Heart right ventricle (tissue), 16 donors: ENCODE results near the gene B9D2. TPM values are rescaled to one million over a fixed set of nuclear protein-coding genes. Genes with fewer than 3 reads are reported as not detected.

Experiments used
- ATAC-seq, 8 donors: fragments of 200-7000 bp; cut with Tn5 transposase; one replicate each; pipeline ENCODE4 v1.9.1; 2020; ENCODE audit warnings: mild to moderate bottlenecking in 8 of 8, moderate library complexity in 8 of 8, moderate number of reproducible peaks in 1 of 8
- DNase-seq, 2 donors: peaks; one replicate each; pipeline ENCODE4 v3.0.0-alpha.2; 2020
- H3K27ac ChIP-seq, 10 donors: fragments of 200-600 bp; sonication (generic) in 2 of 10; one replicate each; pipeline versions ENCODE4 v1.5.0 to v1.8.0; 2020 to 2022; ENCODE audit warnings: mild to moderate bottlenecking in 3 of 10
- H3K27me3 ChIP-seq, 7 donors: fragments of 200-600 bp; one replicate each; pipeline ENCODE4 v1.8.0; 2021 to 2022; ENCODE audit warnings: mild to moderate bottlenecking in 2 of 7
- H3K36me3 ChIP-seq, 9 donors: fragments of 200-600 bp; sonication (generic) in 1 of 9; one replicate each; pipeline versions ENCODE4 v1.5.0 to v1.8.0; 2020 to 2022; ENCODE audit warnings: mild to moderate bottlenecking in 2 of 9
- H3K4me1 ChIP-seq, 9 donors: fragments of 200-600 bp; sonication (generic) in 1 of 9; one replicate each; pipeline versions ENCODE4 v1.5.0 to v1.8.0; 2020 to 2022; ENCODE audit warnings: mild to moderate bottlenecking in 4 of 9
- H3K4me3 ChIP-seq, 10 donors: fragments of 200-600 bp; sonication (generic) in 2 of 10; one replicate each; pipeline versions ENCODE4 v1.5.0 to v1.8.0; 2020 to 2022; ENCODE audit warnings: mild to moderate bottlenecking in 7 of 10, moderate library complexity in 2 of 10
- H3K9me3 ChIP-seq, 11 donors: fragments of 200-600 bp in 10 of 11; sonication (generic) in 2 of 11; one replicate each; pipeline versions ENCODE4 v1.5.0 to v1.8.0; 2013 to 2022; ENCODE audit warnings: mild to moderate bottlenecking in 2 of 11, control low read depth in 1 of 11, moderate library complexity in 1 of 11
- WGBS, 2 donors: extraction: QIAGEN DNeasy Blood & Tissue Kit; methylation state at CpG; one replicate each; pipeline ENCODE4 v1.1.7; 2013; ENCODE audit warnings: inconsistent platforms in 1 of 2; 5-methylcytosine and 5-hydroxymethylcytosine counted together
- intact Hi-C, 10 donors: fragments of 100-400 bp; cut with DNase I; formaldehyde crosslinking; loops; one replicate each; pipeline versions ENCODE4 v1.11.1 to v1.14.2; 2022
- polyA plus RNA-seq, 2 donors: library from polyadenylated mRNA; stranded (reverse); fragments of 200-250 nt; gene quantifications; one replicate each; pipeline ENCODE4 v1.2.3, GENCODE V29; 2013
- total RNA-seq, 10 donors: library from RNA; stranded (reverse); fragmentation: NEBNext Ultra II Directional in 3 of 10; extraction: Animal tissue kit (Norgen Biotek cat#: 25700) in 3 of 10; gene quantifications; one replicate each; pipeline versions ENCODE4 v1.2.1 to v1.2.4, GENCODE V29; 2021 to 2023
- TF ChIP-seq, protein P1 (sequence below), 9 donors: fragments of 200-600 bp; sonication (generic) in 2 of 9; IDR thresholded peaks; one replicate each; pipeline versions ENCODE4 v1.5.0 to v1.8.0; 2021 to 2022; ENCODE audit warnings: antibody characterized with exemption in 9 of 9, mild to moderate bottlenecking in 5 of 9, moderate library complexity in 1 of 9
- donor health status: Arrhythmogenic right ventricular cardiomyopathy.
- donor health status: ischemic (EF 13 %, LVEDD 7.1; RV severe dilation, severe dysfunction).
- donor health status: healthy with polysubstance abuse.
- donor health status: DM: no; HTN: yes; CAD: no.
- donor health status: DM: no; HTN: no; CAD: no.
- donor health status: ischemic (EF 25% LVEDD 6.9; RV normal size, moderate dysfunction).
- donor health status: ischemic (EF 25% LVEDD 5.7; RV mildly dilated, moderate dysfunction).
- donor health status: healthy.
- donor health status: DM: yes; HTN: yes; CAD: no.
- donor health status: Ischemic cardiomyopathy.
- donor health status: ischemic (EF 35%, LVEDD 5.7; RV mildly dilated, moderate dysfunction).
- donor health status: nonischemic (EF 11% LVEDD 7.7; RV severe dilation, severe dysfunction).
- donor health status: DM: yes; HTN: yes; CAD: no.
- donor health status: PGD.
- donor health status: ischemic (EF 29% LVEDD 5.4; RV normal size, mild dysfunction).
- donor health status: nonischemic (EF 23%, LVEDD 6.1; RV moderate dilation, normal function).

B9D2 gene
- total and polyA plus RNA-seq, 12 donors, result 1.00 to 12.6 (median 2.5) TPM

DNA sequence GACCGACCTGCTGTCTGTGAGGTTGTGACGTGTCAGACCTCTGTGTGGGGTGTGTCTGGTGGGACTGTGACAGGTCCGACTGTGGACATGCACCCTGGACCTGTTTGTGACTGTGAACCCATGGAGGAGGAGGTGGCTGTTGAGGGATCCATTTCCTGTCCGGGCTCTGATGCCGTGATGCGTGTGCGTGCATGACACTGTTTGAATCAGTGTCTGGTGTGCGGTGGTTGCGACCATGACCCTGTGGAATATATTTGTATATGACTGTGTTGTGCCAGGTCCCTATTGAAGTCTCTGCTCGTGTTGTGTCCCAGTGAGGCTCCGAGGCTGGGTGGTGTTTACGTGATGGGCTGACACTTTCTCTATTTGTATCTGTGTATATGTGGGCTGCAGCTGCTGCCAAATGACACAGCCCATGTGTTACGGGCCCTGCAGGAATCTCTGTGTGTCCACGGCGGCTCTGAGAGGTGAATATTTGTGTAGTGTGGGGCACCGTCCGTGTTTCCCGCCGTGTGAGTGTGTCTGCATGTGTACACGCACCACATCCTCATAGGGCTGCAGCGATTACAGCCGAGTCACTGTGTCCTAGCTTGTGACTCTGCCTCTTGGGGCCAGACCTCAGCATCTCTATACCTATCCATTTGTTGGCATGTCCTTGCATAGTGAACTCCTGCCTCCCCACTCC, 35.6 kb downstream of the B9D2 start:
- TF ChIP-seq, protein P1, sequence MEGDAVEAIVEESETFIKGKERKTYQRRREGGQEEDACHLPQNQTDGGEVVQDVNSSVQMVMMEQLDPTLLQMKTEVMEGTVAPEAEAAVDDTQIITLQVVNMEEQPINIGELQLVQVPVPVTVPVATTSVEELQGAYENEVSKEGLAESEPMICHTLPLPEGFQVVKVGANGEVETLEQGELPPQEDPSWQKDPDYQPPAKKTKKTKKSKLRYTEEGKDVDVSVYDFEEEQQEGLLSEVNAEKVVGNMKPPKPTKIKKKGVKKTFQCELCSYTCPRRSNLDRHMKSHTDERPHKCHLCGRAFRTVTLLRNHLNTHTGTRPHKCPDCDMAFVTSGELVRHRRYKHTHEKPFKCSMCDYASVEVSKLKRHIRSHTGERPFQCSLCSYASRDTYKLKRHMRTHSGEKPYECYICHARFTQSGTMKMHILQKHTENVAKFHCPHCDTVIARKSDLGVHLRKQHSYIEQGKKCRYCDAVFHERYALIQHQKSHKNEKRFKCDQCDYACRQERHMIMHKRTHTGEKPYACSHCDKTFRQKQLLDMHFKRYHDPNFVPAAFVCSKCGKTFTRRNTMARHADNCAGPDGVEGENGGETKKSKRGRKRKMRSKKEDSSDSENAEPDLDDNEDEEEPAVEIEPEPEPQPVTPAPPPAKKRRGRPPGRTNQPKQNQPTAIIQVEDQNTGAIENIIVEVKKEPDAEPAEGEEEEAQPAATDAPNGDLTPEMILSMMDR (IDR thresholded peaks at IDR 0.05), result no peak
- 55 to 63% methylated on average over 22 of the region's 22 CpGs for WGBS, 2 donors
- Histone ChIP-seq H3K4me3 (peak overlapping the region in 7 of 10 donors; percentile 21 to 49 (median 41)), H3K27me3 (no peaks in the 10 kb centered on the region), H3K9me3 (no peaks in the 10 kb centered on the region), H3K36me3 (peaks cover 0 to 52% (median 0%) of the 10 kb centered on the region in 9 donors), H3K27ac (peak overlapping the region; percentile 67 to 96 (median 88)), H3K4me1 (peaks cover 35 to 81% (median 56%) of the 10 kb centered on the region in 9 donors)
- intact Hi-C loops, result loop anchor here in 3 of 10 donors (10.0 kb wide), 3 partner anchors 107 to 247 kb away; partner anchors contain the start of genes CEACAM21 (in 1 of the 3) and DMAC2 (in 1 of the 3)
- ATAC-seq (no peak), DNase-seq (no peak)

DNA sequence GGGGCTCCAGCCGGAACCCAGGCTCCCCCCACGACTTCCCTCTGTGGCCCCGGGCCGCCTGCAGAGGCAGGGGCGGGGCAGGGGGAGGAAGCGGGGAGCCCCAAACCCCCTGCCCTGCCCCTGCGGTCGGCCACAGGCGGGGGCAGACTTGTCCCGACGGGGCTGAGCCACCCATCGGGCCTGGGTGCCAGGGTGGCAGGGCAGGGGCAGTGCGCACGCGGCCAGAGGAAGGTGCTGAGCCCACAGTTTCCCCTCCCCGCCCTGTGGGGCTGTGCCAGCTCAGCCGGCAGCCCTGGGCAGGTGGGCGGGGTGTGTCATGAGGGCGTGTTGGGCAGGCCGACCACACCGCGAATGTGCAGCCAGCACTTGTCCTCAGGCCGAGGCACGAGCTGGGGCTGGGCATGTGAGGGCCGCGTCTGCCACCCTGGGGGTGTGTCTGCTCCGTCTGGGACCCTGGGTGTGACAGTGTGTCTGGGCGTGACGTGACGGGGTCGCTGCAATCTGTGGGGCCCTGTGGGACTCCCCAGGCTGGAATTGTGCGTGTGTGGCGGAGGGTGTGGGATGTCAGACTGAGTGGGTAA, 36.3 kb downstream of the B9D2 start:
- Histone ChIP-seq H3K9me3 (no peaks in the 10 kb centered on the region), H3K36me3 (peaks cover 0 to 52% (median 0%) of the 10 kb centered on the region in 9 donors), H3K27me3 (no peaks in the 10 kb centered on the region), H3K27ac (peak overlapping the region; percentile 67 to 96 (median 88)), H3K4me3 (peak overlapping the region in 9 of 10 donors; percentile 20 to 49 (median 40)), H3K4me1 (peaks cover 36 to 87% (median 62%) of the 10 kb centered on the region in 9 donors)
- ATAC-seq (peak; percentile 37 to 65 (median 55)), DNase-seq (peak; percentile 76 to 79)
- intact Hi-C loops, result loop anchor here in 6 of 10 donors (1.0 to 10.0 kb wide), 6 partner anchors 25 to 247 kb away; partner anchors contain the start of genes CEACAM21 (in 1 of the 6), DMAC2 (in 1 of the 6) and TGFB1 (in 1 of the 6)
- WGBS, 2 donors, result 30 to 35% methylated on average over 30 to 33 of the region's 33 CpGs
- TF ChIP-seq, protein P1 (IDR thresholded peaks at IDR 0.05), result peak in 1 of 9 donors; percentile 13

DNA sequence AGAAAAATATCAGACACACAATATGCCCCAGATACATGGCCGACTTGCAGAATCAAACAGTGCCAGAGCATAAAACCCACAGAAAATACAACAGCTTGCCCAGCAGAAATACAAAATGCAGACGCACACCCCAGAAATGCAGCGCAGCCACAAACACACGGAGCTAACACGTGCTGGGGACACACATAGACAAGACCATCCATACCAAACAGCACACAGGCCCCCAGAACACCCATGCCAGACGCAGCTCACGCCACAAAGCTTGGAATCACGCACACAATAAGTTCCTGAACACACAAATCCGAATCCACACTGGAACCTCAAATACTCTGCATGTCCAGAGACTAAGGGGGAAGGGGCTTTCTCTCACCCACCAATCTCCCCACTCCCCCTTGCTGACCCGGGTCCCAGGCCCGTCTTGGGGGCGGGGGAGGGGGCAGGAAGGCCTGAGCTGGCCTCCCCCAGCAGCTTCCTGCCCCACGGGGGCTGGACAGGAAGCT, 36.8 kb downstream of the B9D2 start:
- WGBS, 2 donors, result 37 to 47% methylated on average over 13 of the region's 13 CpGs
- H3K27ac ChIP-seq, result peak overlapping the region; percentile 67 to 96 (median 88)
- peaks cover 39 to 92% (median 68%) of the 10 kb centered on the region in 9 donors for H3K4me1 ChIP-seq
- no peak for DNase-seq
- no peaks in the 10 kb centered on the region for H3K9me3 ChIP-seq
- intact Hi-C loops, result loop anchor here in 6 of 10 donors (1.0 to 10.0 kb wide), 6 partner anchors 25 to 248 kb away; partner anchors contain the start of genes CEACAM21 (in 1 of the 6), DMAC2 (in 1 of the 6) and TGFB1 (in 1 of the 6)
- TF ChIP-seq, protein P1 (IDR thresholded peaks at IDR 0.05), result no peak
- ATAC-seq, result no peak
- peaks cover 0 to 52% (median 0%) of the 10 kb centered on the region in 9 donors for H3K36me3 ChIP-seq
- peak overlapping the region in 9 of 10 donors; percentile 20 to 49 (median 40) for H3K4me3 ChIP-seq
- H3K27me3 ChIP-seq, result no peaks in the 10 kb centered on the region
